Measurements from ENCODE around the gene USP19.

Gene USP19

DNA sequence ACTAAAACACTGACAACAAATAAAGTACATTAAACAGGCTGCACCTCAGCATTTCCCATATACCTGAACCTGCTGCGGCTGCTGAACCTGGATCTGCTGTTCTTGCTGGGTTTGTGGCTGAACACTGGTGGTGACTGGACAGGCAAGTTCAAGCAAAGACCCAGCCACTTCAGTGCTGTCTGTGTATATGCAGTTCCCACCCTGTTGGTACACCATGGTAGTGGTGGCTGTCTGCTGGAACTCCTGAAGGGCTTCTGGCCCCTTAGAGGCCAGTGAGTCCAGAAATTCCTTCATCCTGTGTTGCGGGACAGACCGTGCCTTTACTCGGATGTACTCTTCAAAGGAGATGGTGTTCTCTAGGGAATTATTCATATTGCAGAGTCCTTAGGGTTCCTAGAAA is 44.0 kb downstream of the USP19 start:
- TF ChIP-seq, protein P1, sequence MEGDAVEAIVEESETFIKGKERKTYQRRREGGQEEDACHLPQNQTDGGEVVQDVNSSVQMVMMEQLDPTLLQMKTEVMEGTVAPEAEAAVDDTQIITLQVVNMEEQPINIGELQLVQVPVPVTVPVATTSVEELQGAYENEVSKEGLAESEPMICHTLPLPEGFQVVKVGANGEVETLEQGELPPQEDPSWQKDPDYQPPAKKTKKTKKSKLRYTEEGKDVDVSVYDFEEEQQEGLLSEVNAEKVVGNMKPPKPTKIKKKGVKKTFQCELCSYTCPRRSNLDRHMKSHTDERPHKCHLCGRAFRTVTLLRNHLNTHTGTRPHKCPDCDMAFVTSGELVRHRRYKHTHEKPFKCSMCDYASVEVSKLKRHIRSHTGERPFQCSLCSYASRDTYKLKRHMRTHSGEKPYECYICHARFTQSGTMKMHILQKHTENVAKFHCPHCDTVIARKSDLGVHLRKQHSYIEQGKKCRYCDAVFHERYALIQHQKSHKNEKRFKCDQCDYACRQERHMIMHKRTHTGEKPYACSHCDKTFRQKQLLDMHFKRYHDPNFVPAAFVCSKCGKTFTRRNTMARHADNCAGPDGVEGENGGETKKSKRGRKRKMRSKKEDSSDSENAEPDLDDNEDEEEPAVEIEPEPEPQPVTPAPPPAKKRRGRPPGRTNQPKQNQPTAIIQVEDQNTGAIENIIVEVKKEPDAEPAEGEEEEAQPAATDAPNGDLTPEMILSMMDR (IDR thresholded peaks at IDR 0.05; ENCODE audit: extremely low read depth, missing control alignments) = no peak

DNA sequence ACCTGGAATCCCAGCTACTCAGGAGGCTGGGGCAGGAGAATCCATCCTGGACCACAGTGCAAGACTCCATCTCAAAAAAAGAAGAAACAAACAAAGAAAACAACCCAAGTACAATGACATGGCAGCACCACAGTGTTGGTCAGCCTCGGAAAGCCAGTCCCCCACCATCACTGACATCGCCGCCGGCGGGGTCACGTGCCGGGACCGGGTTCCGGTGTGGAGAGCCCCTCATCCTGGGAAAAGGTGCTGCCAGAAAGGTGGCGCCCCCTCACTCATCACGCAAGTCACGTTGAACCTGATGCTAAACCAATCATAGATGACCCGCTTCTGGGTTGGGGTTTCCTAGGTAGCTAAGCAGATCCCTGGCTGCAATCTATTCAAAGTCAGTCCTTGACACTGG is 44.5 kb downstream of the USP19 start:
- TF ChIP-seq, protein P1 (IDR thresholded peaks at IDR 0.05; ENCODE audit: extremely low read depth, missing control alignments) = no peak
- DNase-seq (ENCODE audit: low spot score) = no peak

More for the DNA sequence above, 44.0 kb downstream of the USP19 start:
- no peak for DNase-seq (ENCODE audit: low spot score)
